ENCODE results near the gene ARMS2. TPM values are rescaled to one million over a fixed set of nuclear protein-coding genes. Genes with fewer than 3 reads are reported as not detected.

The ARMS2 gene
- total RNA-seq, 1 experiment from 2014 or later, result not detected

GRCh38 chr10:122481296-122482056, 27.0 kb downstream of the ARMS2 start:
- peaks cover 14% of the 10 kb centered on the region for H3K9me3 Mint-ChIP-seq
- peaks cover 34% of the 10 kb centered on the region for H3K4me1 Mint-ChIP-seq
- CTCF ChIA-PET, result no interaction called here
- POLR2A ChIA-PET, result no interaction called here
- no peak overlapping the region for H3K4me3 Mint-ChIP-seq
- no peak overlapping the region for H3K27ac Mint-ChIP-seq
- ATAC-seq, result no peak
- peaks cover 10% of the 10 kb centered on the region for H3K36me3 Mint-ChIP-seq
- H3K27me3 Mint-ChIP-seq (ENCODE audit: low read depth), result no peaks in the 10 kb centered on the region; the same call in 1 of the 2 replicates
- DNase-seq (ENCODE audit: low spot score), result no peak
- no peak for TF ChIP-seq GABPB1 (CRISPR knock-in tag; IDR thresholded peaks at IDR 0.05)
- TF ChIP-seq FOXP1 (CRISPR knock-in tag; IDR thresholded peaks at IDR 0.05; ENCODE audit: borderline replicate concordance), result no peak
- TF ChIP-seq CREB1 (CRISPR knock-in tag; IDR thresholded peaks at IDR 0.05), result no peak
- no peak for TF ChIP-seq CDX4 (CRISPR knock-in tag; IDR thresholded peaks at IDR 0.05; ENCODE audit: borderline replicate concordance)
- TF ChIP-seq MYBL2 (CRISPR knock-in tag; IDR thresholded peaks at IDR 0.05), result no peak
- no peak for TF ChIP-seq NR1H2 (CRISPR knock-in tag; IDR thresholded peaks at IDR 0.05)
- TF ChIP-seq ATF6 (CRISPR knock-in tag; IDR thresholded peaks at IDR 0.05), result no peak
- no peak for TF ChIP-seq NFE2L1 (CRISPR knock-in tag; IDR thresholded peaks at IDR 0.05)
- TF ChIP-seq ATF2 (CRISPR knock-in tag; IDR thresholded peaks at IDR 0.05; ENCODE audit: borderline replicate concordance, low read depth), result no peak
- TF ChIP-seq ZNF138 (CRISPR knock-in tag; conservative IDR thresholded peaks at IDR 0.05), result no peak
- TF ChIP-seq AFF4 (CRISPR knock-in tag; IDR thresholded peaks at IDR 0.05; ENCODE audit: borderline replicate concordance), result no peak
- no peak for TF ChIP-seq ZNF425 (CRISPR knock-in tag; conservative IDR thresholded peaks at IDR 0.05)
- TF ChIP-seq E2F5 (CRISPR knock-in tag; IDR thresholded peaks at IDR 0.05), result no peak
- TF ChIP-seq ARID4B (CRISPR knock-in tag; IDR thresholded peaks at IDR 0.05; ENCODE audit: borderline replicate concordance), result no peak
- TF ChIP-seq ZNF671 (CRISPR knock-in tag; IDR thresholded peaks at IDR 0.05), result no peak
- no peak for TF ChIP-seq ATF3 (CRISPR knock-in tag; conservative IDR thresholded peaks at IDR 0.05)
- no peak for TF ChIP-seq ETV6 (CRISPR knock-in tag; IDR thresholded peaks at IDR 0.05)
- no peak for TF ChIP-seq IRF1 (CRISPR knock-in tag; IDR thresholded peaks at IDR 0.05)
- TF ChIP-seq ELF4 (CRISPR knock-in tag; IDR thresholded peaks at IDR 0.05; ENCODE audit: low read depth), result no peak
